ENCODE data around the gene MTHFD2L. TPM values are rescaled to one million over a fixed set of nuclear protein-coding genes. Genes with fewer than 3 reads are reported as not detected.

The MTHFD2L gene
- total RNA-seq, 1 experiment from 2014 or later = 34.0 TPM

- Histone ChIP-seq H3K9me3 (ENCODE audit: low read length) (no peaks in the 10 kb centered on the region), H3K36me3 (ENCODE audit: low read depth, low read length) (no peaks in the 10 kb centered on the region; the same call in 1 of the 2 replicates), H4K20me1 (ENCODE audit: low read length) (no peaks in the 10 kb centered on the region), H3K79me2 (ENCODE audit: low read length) (no peaks in the 10 kb centered on the region), H3K27me3 (ENCODE audit: low read length) (no peaks in the 10 kb centered on the region), H3K4me3 (ENCODE audit: low read length) (no peak overlapping the region), H3F3A (ENCODE audit: low read length, unreplicated experiment) (no peaks in the 10 kb centered on the region), H3K4me2 (ENCODE audit: low read length) (no peak overlapping the region), H3K9me2 (replicated peaks; ENCODE audit: low read length) (no peaks in the 10 kb centered on the region), H2AFZ (ENCODE audit: low read length) (no peak overlapping the region), H3K9ac (ENCODE audit: low read length) (no peak overlapping the region), H3K4me1 (ENCODE audit: insufficient read depth, low read length) (0 out of 2 replicates have a peak, but pooled peaks cover under 1% of the 10 kb centered on the region), H3K27ac (ENCODE audit: low read length) (no peak overlapping the region)
- intact Hi-C loops (cut with micrococcal nuclease) = no loop called here
- TF ChIP-seq CTCF (conservative IDR thresholded peaks at IDR 0.05; ENCODE audit: low read depth, low read length) = no peak
- CTCF ChIA-PET = no interaction called here
- POLR2A ChIA-PET (ENCODE audit: unreplicated experiment) = interaction anchor here (0.6 kb wide), 1 partner anchor 190 kb away, joined by 4 read pairs; no protein-coding TSS in a partner anchor
- BruUV-seq (replicated peaks) = no TSS peak
- no peak for ATAC-seq
- DNase-seq = no peak
These were observed 186.1 kb downstream of the MTHFD2L start for GRCh38 chr4:74344031-74344430.

Other genes starting within 250 kb of the MTHFD2L start
- gene PF4, start 176.1 kb upstream of the MTHFD2L start, total RNA-seq (2014; rRNA removed) = 0.58 and 0.63 TPM in 2 replicates
- gene PPBP, start 169.9 kb upstream of the MTHFD2L start, total RNA-seq (2014; rRNA removed) = not detected in 2 replicates
- gene CXCL5, start 159.4 kb upstream of the MTHFD2L start, total RNA-seq (2014; rRNA removed) = 0.55 and 1.0 TPM in 2 replicates
- 25.1 and 28.9 TPM in 2 replicates for gene CXCL3, start 119.4 kb upstream of the MTHFD2L start, total RNA-seq (2014; rRNA removed)
- 165 and 172 TPM in 2 replicates for gene CXCL2, start 58.9 kb upstream of the MTHFD2L start, total RNA-seq (2014; rRNA removed)
- 70.7 and 98.0 TPM in 2 replicates for gene EPGN, start 150.4 kb downstream of the MTHFD2L start, total RNA-seq (2014; rRNA removed)
- gene EREG, start 207.0 kb downstream of the MTHFD2L start, total RNA-seq (2014; rRNA removed) = 1.3 and 2.2 TPM in 2 replicates

Measured in PC-3 (cell line).